Transverse colon (tissue), 4 donors: ENCODE data around the gene ANKH.

Experiments
- CTCF ChIP-seq, 5 experiments: fragments of 200-600 bp in 3 of 5; fragments of 450-650 bp in 2 of 5; sonication (generic) in 3 of 5; IDR thresholded peaks; 1 replicate in 2 of 5; 2 replicates in 3 of 5; pipeline ENCODE4 v1.5.1; 2016 to 2017; ENCODE audit warnings: antibody characterized with exemption in 5 of 5, inconsistent platforms in 3 of 5, mild to moderate bottlenecking in 2 of 5, moderate library complexity in 1 of 5
- POLR2A ChIP-seq: fragments of 450-650 bp; IDR thresholded peaks from one replicate; pipeline ENCODE4 v1.6.1; 2016; ENCODE audit warnings: antibody characterized with exemption, mild to moderate bottlenecking, moderate library complexity
- POLR2AphosphoS5 ChIP-seq, 3 donors: sonication (generic); formaldehyde crosslinking; IDR thresholded peaks; one replicate each; pipeline ENCODE4 v1.6.1; 2016; ENCODE audit warnings: antibody characterized with exemption in 3 of 3

- no peak for TF ChIP-seq POLR2AphosphoS5 (IDR thresholded peaks at IDR 0.05)
- TF ChIP-seq CTCF (IDR thresholded peaks at IDR 0.05), result no peak
- TF ChIP-seq POLR2A, result no peak
Measured at GRCh38 chr5:14718778-14719177, 152.8 kb downstream of the ANKH start.
